ENCODE measurements around the gene IRF3. TPM values are rescaled to one million over a fixed set of nuclear protein-coding genes. Genes with fewer than 3 reads are reported as not detected.

The IRF3 gene
- total RNA-seq, 1 experiment from 2014 or later, result 189 TPM

DNA sequence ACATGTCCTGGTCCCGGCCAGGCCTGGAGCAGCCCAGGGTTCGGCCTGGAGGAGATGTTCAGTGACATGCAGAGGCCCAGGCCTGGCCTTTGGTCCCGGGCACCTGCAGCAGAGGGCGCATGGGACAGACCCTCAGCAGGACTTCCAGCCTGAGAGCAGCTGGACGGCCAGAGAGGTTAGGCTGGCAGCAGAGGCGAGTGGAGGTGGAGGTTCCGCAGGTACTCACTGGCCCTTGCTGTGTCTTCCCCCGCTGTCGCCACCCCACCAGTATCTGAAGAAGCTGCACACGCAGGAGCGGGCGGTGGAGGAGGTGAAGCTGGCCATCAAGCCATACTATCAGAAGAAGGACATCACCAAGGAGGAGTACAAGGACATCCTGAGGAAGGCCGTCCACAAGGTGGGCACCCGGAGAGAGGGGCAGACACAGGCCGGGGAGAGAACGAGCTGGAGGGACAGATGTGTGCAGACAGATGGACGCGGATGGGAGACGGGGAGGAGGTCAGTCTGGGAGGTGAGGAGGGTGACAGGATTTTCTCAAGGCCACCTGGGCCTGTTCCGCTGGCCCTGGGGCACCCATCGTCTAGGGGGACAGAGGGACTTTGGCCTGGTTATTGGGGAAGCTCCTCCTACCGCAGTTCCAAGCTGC lies 8.0 kb downstream of the IRF3 start:
- Mint-ChIP-seq H3K4me1 (ENCODE audit: low read depth, unreplicated experiment) (no peaks in the 10 kb centered on the region), H3K27me3 (ENCODE audit: unreplicated experiment) (no peaks in the 10 kb centered on the region), H3K4me3 (ENCODE audit: low read depth, unreplicated experiment) (no peak overlapping the region), H3K9me3 (ENCODE audit: low read depth, unreplicated experiment) (no peaks in the 10 kb centered on the region), H3K36me3 (ENCODE audit: insufficient read depth, unreplicated experiment) (peaks cover 94% of the 10 kb centered on the region), H3K27ac (ENCODE audit: unreplicated experiment) (no peak overlapping the region)
- DNase-seq, result no peak
- TF ChIP-seq, protein P1, sequence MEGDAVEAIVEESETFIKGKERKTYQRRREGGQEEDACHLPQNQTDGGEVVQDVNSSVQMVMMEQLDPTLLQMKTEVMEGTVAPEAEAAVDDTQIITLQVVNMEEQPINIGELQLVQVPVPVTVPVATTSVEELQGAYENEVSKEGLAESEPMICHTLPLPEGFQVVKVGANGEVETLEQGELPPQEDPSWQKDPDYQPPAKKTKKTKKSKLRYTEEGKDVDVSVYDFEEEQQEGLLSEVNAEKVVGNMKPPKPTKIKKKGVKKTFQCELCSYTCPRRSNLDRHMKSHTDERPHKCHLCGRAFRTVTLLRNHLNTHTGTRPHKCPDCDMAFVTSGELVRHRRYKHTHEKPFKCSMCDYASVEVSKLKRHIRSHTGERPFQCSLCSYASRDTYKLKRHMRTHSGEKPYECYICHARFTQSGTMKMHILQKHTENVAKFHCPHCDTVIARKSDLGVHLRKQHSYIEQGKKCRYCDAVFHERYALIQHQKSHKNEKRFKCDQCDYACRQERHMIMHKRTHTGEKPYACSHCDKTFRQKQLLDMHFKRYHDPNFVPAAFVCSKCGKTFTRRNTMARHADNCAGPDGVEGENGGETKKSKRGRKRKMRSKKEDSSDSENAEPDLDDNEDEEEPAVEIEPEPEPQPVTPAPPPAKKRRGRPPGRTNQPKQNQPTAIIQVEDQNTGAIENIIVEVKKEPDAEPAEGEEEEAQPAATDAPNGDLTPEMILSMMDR (IDR thresholded peaks at IDR 0.05; ENCODE audit: unreplicated experiment), result no peak
- BruUV-seq (replicated peaks), result no TSS peak
- CTCF ChIA-PET, result no interaction called here
- intact Hi-C loops (cut with micrococcal nuclease; ENCODE audit: unreplicated experiment), result no loop called here

- no peak for DNase-seq
- Mint-ChIP-seq H3K9me3 (ENCODE audit: low read depth, unreplicated experiment) (no peaks in the 10 kb centered on the region), H3K27ac (ENCODE audit: unreplicated experiment) (no peak overlapping the region), H3K36me3 (ENCODE audit: insufficient read depth, unreplicated experiment) (peaks cover 90% of the 10 kb centered on the region), H3K4me1 (ENCODE audit: low read depth, unreplicated experiment) (no peaks in the 10 kb centered on the region), H3K27me3 (ENCODE audit: unreplicated experiment) (no peaks in the 10 kb centered on the region), H3K4me3 (ENCODE audit: low read depth, unreplicated experiment) (no peak overlapping the region)
- BruUV-seq (replicated peaks), result no TSS peak
- TF ChIP-seq, protein P1 (IDR thresholded peaks at IDR 0.05; ENCODE audit: unreplicated experiment), result no peak
- CTCF ChIA-PET, result no interaction called here
- intact Hi-C loops (cut with micrococcal nuclease; ENCODE audit: unreplicated experiment), result no loop called here
Observed at GRCh38 chr19:49656456-49657109, 9.1 kb downstream of the IRF3 start.

DNA sequence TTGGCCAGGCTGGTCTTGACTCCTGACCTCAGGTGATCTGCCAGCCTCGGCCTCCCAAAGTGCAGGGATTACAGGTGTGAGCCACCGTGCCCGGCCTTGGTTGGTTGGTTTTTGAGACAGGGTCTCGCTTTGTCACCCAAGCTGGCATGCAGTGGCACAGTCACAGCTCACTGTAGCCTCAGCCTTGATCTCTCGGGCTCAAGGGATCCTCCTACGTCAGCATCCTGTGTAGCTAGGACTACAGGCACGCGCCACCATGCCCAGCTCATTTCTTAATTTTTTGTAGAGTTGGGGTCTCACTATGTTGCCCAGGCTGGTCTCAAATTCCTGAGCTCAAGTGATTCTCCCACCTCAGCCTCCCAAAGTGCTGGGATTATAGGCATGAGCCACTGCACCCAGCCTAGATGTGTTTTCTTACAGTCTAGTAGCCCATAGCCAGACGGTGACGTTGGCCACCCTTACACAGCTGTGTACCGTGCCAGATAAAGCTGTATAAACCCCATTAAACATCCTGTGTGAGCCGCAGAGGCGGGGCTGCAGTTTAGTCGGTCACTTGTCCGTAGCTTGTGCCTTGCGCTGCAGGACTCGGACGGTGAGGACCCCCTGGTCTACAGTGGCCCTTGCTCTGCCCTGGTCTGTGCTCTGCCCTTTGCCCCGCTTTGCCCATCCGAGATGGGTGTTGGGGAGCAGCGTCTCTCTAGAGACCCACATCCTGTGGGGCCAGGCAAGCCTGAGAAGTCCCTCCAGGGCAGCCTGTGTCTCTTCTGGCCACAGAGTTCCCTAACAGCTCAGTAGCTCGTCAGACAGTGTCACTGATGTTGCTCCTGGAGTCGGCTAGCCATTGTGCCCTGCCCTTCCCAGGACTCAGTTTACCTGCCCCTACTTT lies 9.8 kb downstream of the IRF3 start:
- TF ChIP-seq, protein P1 (IDR thresholded peaks at IDR 0.05; ENCODE audit: unreplicated experiment), result no peak
- Mint-ChIP-seq H3K9me3 (ENCODE audit: low read depth, unreplicated experiment) (no peaks in the 10 kb centered on the region), H3K4me3 (ENCODE audit: low read depth, unreplicated experiment) (no peak overlapping the region), H3K27me3 (ENCODE audit: unreplicated experiment) (no peaks in the 10 kb centered on the region), H3K4me1 (ENCODE audit: low read depth, unreplicated experiment) (no peaks in the 10 kb centered on the region), H3K36me3 (ENCODE audit: insufficient read depth, unreplicated experiment) (peaks cover 90% of the 10 kb centered on the region), H3K27ac (ENCODE audit: unreplicated experiment) (no peak overlapping the region)
- no TSS peak for BruUV-seq (replicated peaks)
- CTCF ChIA-PET, result interaction anchor here (0.5 to 0.7 kb wide), 2 partner anchors 9 to 110 kb away, joined by 4 to 7 read pairs; no protein-coding TSS in a partner anchor
- DNase-seq, result no peak
- intact Hi-C loops (cut with micrococcal nuclease; ENCODE audit: unreplicated experiment), result no loop called here

DNA sequence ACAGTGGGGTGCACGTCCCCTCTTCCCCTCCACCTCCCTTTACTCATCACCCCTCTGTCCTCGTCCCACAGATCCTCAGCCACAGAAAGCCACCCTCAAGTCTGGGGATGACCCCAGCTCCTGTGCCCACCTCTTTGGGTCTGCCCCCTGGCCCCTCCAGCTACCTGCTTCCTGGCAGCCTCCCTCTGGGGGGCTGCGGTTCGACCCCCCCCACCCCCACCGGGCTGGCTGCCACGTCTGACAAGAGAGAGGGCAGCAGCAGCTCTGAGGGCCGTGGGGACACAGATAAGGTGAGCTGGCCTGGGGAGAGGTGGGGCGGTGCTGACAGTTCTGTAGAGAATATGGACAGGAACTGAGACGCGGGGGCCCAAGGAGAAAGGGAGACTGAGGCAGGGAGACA lies 11.1 kb downstream of the IRF3 start:
- no peak for DNase-seq
- no peaks in the 10 kb centered on the region for H3K4me1 Mint-ChIP-seq (ENCODE audit: low read depth, unreplicated experiment)
- H3K27ac Mint-ChIP-seq (ENCODE audit: unreplicated experiment), result no peak overlapping the region
- peaks cover 89% of the 10 kb centered on the region for H3K36me3 Mint-ChIP-seq (ENCODE audit: insufficient read depth, unreplicated experiment)
- no peaks in the 10 kb centered on the region for H3K9me3 Mint-ChIP-seq (ENCODE audit: low read depth, unreplicated experiment)
- intact Hi-C loops (cut with micrococcal nuclease; ENCODE audit: unreplicated experiment), result no loop called here
- CTCF ChIA-PET, result no interaction called here
- BruUV-seq (replicated peaks), result no TSS peak
- no peaks in the 10 kb centered on the region for H3K27me3 Mint-ChIP-seq (ENCODE audit: unreplicated experiment)
- H3K4me3 Mint-ChIP-seq (ENCODE audit: low read depth, unreplicated experiment), result no peak overlapping the region
- TF ChIP-seq, protein P1 (IDR thresholded peaks at IDR 0.05; ENCODE audit: unreplicated experiment), result no peak

All from Calu3 (cell line).